HepG2 (cell line): ENCODE results near the gene SEC14L5. TPM values are rescaled to one million over a fixed set of nuclear protein-coding genes. Genes with fewer than 3 reads are reported as not detected.

ENCODE experiments used
- ATAC-seq: fragments of 200-7000 bp; cut with Tn5 transposase; 3 replicates; pipeline ENCODE4 v1.9.1; 2020; ENCODE audit warnings: mild to moderate bottlenecking, moderate library complexity
- BruUV-seq: library from RNA; stranded (reverse); fragments of 400-500 nt; replicated peaks from 2 replicates; lab custom pipeline; 2021; lab: Mats Ljungman, UMichigan
- CTCF ChIA-PET: fragments of 300-600 bp; formaldehyde crosslinking; extraction: SDS; loops from one replicate; lab custom pipeline; 2021; ENCODE audit warnings: low total read pairs, inconsistent platforms, low intra/inter-chr PET ratio; lab: Yijun Ruan, JAX
- POLR2A ChIA-PET: fragments of 350-600 bp; sonication (Branson Sonifier 250); formaldehyde crosslinking; loops from one replicate; lab custom pipeline; 2020; ENCODE audit warnings: antibody characterized with exemption, inconsistent platforms; lab: Yijun Ruan, JAX
- DNase-seq: peaks from one replicate; pipeline ENCODE4 v3.0.0-alpha.2; 2015; ENCODE audit warnings: low spot score
- FAIRE-seq: peaks from 3 replicates; lab custom pipeline; 2011; peaks lifted over from hg19 to GRCh38; lab: Jason Lieb, UNC
- H2AFZ ChIP-seq: one replicate; pipeline ENCODE4 v1.6.1; 2011; ENCODE audit warnings: low read length, inconsistent platforms
- H3K27ac ChIP-seq: fragments of 300-600 bp; 3 replicates; pipeline ENCODE4 v1.8.0; 2011; ENCODE audit warnings: mixed run types, mild to moderate bottlenecking, mixed read lengths, low read length, inconsistent platforms; ENCODE audit not compliant: insufficient read depth; ENCODE audit errors: extremely low read length
- H3K27me3 ChIP-seq, 2 experiments: fragments of 200-600 bp in 1 of 2; 2 replicates in 1 of 2; 3 replicates in 1 of 2; pipeline versions ENCODE4 v1.6.0 to v1.8.0; 2011; ENCODE audit warnings: low read length in 2 of 2, mild to moderate bottlenecking in 2 of 2, moderate library complexity in 2 of 2, inconsistent platforms in 1 of 2; ENCODE audit not compliant: insufficient read depth in 2 of 2, control insufficient read depth in 1 of 2
- H3K36me3 ChIP-seq, 2 experiments: fragments of 200-600 bp in 1 of 2; replicated peaks in 1 of 2; 2 replicates in 1 of 2; 3 replicates in 1 of 2; pipeline versions ENCODE4 v1.5.1 to v1.8.0; 2011; ENCODE audit warnings: low read length in 2 of 2, inconsistent platforms in 1 of 2; ENCODE audit not compliant: insufficient read depth in 2 of 2, control insufficient read depth in 1 of 2
- H3K4me1 ChIP-seq: 2 replicates; pipeline ENCODE4 v1.5.1; 2012; ENCODE audit warnings: low read length, inconsistent platforms; ENCODE audit not compliant: insufficient read depth
- H3K4me2 ChIP-seq: 2 replicates; pipeline ENCODE4 v1.6.0; 2011; ENCODE audit warnings: low read depth, low read length, inconsistent platforms
- H3K4me3 ChIP-seq, 3 experiments: fragments of 200-600 bp in 1 of 3; sonication (generic), shearing (Covaris generic) in 1 of 3; replicated peaks in 1 of 3; 2 replicates each; pipeline ENCODE4 v1.5.1; 2011 to 2016; ENCODE audit warnings: low read length in 3 of 3, inconsistent platforms in 2 of 3, low read depth in 2 of 3, mild to moderate bottlenecking in 2 of 3, control low read depth in 1 of 3, mixed read lengths in 1 of 3; ENCODE audit not compliant: insufficient read depth in 1 of 3
- H3K79me2 ChIP-seq: one replicate; pipeline ENCODE4 v1.6.1; 2011; ENCODE audit warnings: low read length, inconsistent platforms; ENCODE audit not compliant: insufficient read depth
- H3K9ac ChIP-seq: 2 replicates; pipeline ENCODE4 v1.6.0; 2011; ENCODE audit warnings: mild to moderate bottlenecking, low read depth, low read length, inconsistent platforms; ENCODE audit not compliant: insufficient read depth
- H3K9me3 ChIP-seq: 2 replicates; pipeline ENCODE4 v1.5.1; 2012; ENCODE audit warnings: mild to moderate bottlenecking, low read length
- H4K20me1 ChIP-seq: 2 replicates; pipeline ENCODE4 v1.6.0; 2011; ENCODE audit warnings: inconsistent platforms, mild to moderate bottlenecking, low read length, moderate library complexity; ENCODE audit not compliant: insufficient read depth
- CCAR2 ChIP-seq: fragments of 200-400 bp; formaldehyde crosslinking; optimal IDR thresholded peaks from 2 replicates; pipeline ENCODE3; 2018; ENCODE audit warnings: low read depth, mild to moderate bottlenecking, low read length, moderate library complexity
- DMTF1 ChIP-seq: sonication (generic); formaldehyde crosslinking; IDR thresholded peaks from 2 replicates; pipeline ENCODE4 v1.4.0; 2020; ENCODE audit warnings: mild to moderate bottlenecking, missing genetic modification reagents
- E2F2 ChIP-seq: sonication (generic); formaldehyde crosslinking; IDR thresholded peaks from 2 replicates; pipeline ENCODE4 v1.4.0; 2020; ENCODE audit warnings: missing genetic modification reagents, borderline replicate concordance
- MXI1 ChIP-seq: IDR thresholded peaks from 3 replicates; pipeline ENCODE4 v1.6.1; 2012; ENCODE audit warnings: low read depth, low read length, inconsistent platforms, borderline replicate concordance
- NR2C2 ChIP-seq: sonication (generic); formaldehyde crosslinking; IDR thresholded peaks from 2 replicates; pipeline ENCODE4 v1.4.0; 2020; ENCODE audit warnings: missing genetic modification reagents, mild to moderate bottlenecking, moderate library complexity, borderline replicate concordance
- NRL ChIP-seq: sonication (generic); formaldehyde crosslinking; IDR thresholded peaks from 2 replicates; pipeline ENCODE4 v1.5.0; 2020; ENCODE audit warnings: missing genetic modification reagents, mild to moderate bottlenecking, moderate library complexity, borderline replicate concordance
- SMARCC2 ChIP-seq: fragments of 450-650 bp; IDR thresholded peaks from 2 replicates; pipeline ENCODE4 v1.6.1; 2017; ENCODE audit warnings: antibody characterized with exemption, mild to moderate bottlenecking
- ZBTB7B ChIP-seq: sonication (generic); formaldehyde crosslinking; IDR thresholded peaks from 2 replicates; pipeline ENCODE4 v1.4.0; 2020; ENCODE audit warnings: missing genetic modification reagents
- ZEB1 ChIP-seq: IDR thresholded peaks from 2 replicates; pipeline ENCODE4 v1.6.1; 2012; ENCODE audit warnings: mild to moderate bottlenecking, low read depth, inconsistent platforms; ENCODE audit not compliant: insufficient replicate concordance
- ZNF501 ChIP-seq: sonication (generic); formaldehyde crosslinking; IDR thresholded peaks from 2 replicates; pipeline ENCODE4 v1.5.1; 2020; ENCODE audit warnings: mild to moderate bottlenecking, moderate library complexity, missing genetic modification reagents
- ZNF569 ChIP-seq: sonication (generic); formaldehyde crosslinking; IDR thresholded peaks from 2 replicates; pipeline ENCODE4 v1.5.0; 2020; ENCODE audit warnings: mild to moderate bottlenecking, missing genetic modification reagents, moderate library complexity, borderline replicate concordance
- ZNF75D ChIP-seq: sonication (generic); formaldehyde crosslinking; IDR thresholded peaks from 2 replicates; pipeline ENCODE4 v1.8.1; 2023; ENCODE audit warnings: missing genetic modification reagents, mild to moderate bottlenecking, borderline replicate concordance
- ZNF770 ChIP-seq: sonication (generic); formaldehyde crosslinking; IDR thresholded peaks from 2 replicates; pipeline ENCODE4 v1.5.0; 2020; ENCODE audit warnings: mild to moderate bottlenecking, missing genetic modification reagents
- ZNF83 ChIP-seq: sonication (generic); formaldehyde crosslinking; IDR thresholded peaks from 2 replicates; pipeline ENCODE4 v1.4.0; 2020; ENCODE audit warnings: missing genetic modification reagents, mild to moderate bottlenecking, borderline replicate concordance
- ZNF891 ChIP-seq: sonication (generic); formaldehyde crosslinking; IDR thresholded peaks from 2 replicates; pipeline ENCODE4 v1.5.0; 2020; ENCODE audit warnings: mild to moderate bottlenecking, missing genetic modification reagents
- WGBS: methylation state at CpG from one replicate; pipeline ENCODE4 v1.1.6; 2017; ENCODE audit warnings: low lambda C conversion rate; 5-methylcytosine and 5-hydroxymethylcytosine counted together
- in situ Hi-C: cut with HindIII; loops from 2 replicates; pipeline ENCODE4 v1.10.0; 2017; ENCODE audit warnings: low pct_unique_long_range_greater_than_20kb; ENCODE audit not compliant: extremely low pct_ligation_motif_present
- intact Hi-C: fragments of 100-400 bp; cut with micrococcal nuclease; formaldehyde crosslinking; loops from one replicate; pipeline ENCODE4 v1.10.0; 2022; ENCODE audit not compliant: unreplicated experiment
- polyA plus RNA-seq, 8 experiments: library from polyadenylated mRNA; depleted of rRNA in 3 of 8; stranded (reverse) in 7 of 8; unstranded in 1 of 8; fragments of >200 nt; fragmentation: Illumina TruSeq in 4 of 8; extraction: Trizol in 4 of 8; gene quantifications; 2 replicates each; pipeline versions ENCODE4 v1.2.1 to v1.2.3, GENCODE V29; 2011 to 2016; ENCODE audit warnings: low read depth in 4 of 8, missing spikeins in 1 of 8, mixed read lengths in 1 of 8; ENCODE audit not compliant: insufficient read depth in 1 of 8
- total RNA-seq, 5 experiments: library from RNA; depleted of rRNA; stranded (reverse); fragments of >200 nt; fragmentation: Illumina TruSeq; extraction: Trizol; gene quantifications; 2 replicates each; pipeline ENCODE4 v1.2.3, GENCODE V29; 2016; ENCODE audit warnings: low read depth in 1 of 5

SEC14L5 gene
- total and polyA plus RNA-seq, 2 of the 13 experiments (the other 11 are each of a cell fraction or from before 2014, with no cell fraction given) = 0.40 to 0.42 TPM

- Histone ChIP-seq H3K9me3 (no peaks in the 10 kb centered on the region), H3K27ac (no peak overlapping the region), H3K4me1 (peaks cover 70% of the 10 kb centered on the region), H3K9ac (no peak overlapping the region), H3K4me3 (no peak overlapping the region), H3K36me3 (no peaks in the 10 kb centered on the region), H4K20me1 (no peaks in the 10 kb centered on the region), H3K79me2 (no peaks in the 10 kb centered on the region), H2AFZ (no peak overlapping the region), H3K4me2 (no peak overlapping the region), H3K27me3 (no peaks in the 10 kb centered on the region; a peak in 1 of 5 replicates)
- FAIRE-seq (no peak), DNase-seq (no peak), ATAC-seq (no peak)
- POLR2A ChIA-PET = interaction anchor here (6.3 kb wide), 1 partner anchor 17 kb away, joined by 62 read pairs; the partner anchor contains the start of gene SEC14L5
- in situ Hi-C loops = no loop called here
- intact Hi-C loops = no loop called here
- CTCF ChIA-PET = no interaction called here
- no TSS peak for BruUV-seq
- WGBS = 47% methylated on average over 4 of the region's 7 CpGs
- TF ChIP-seq ZNF83 (CRISPR knock-in tag) (no peak), ZBTB7B (CRISPR knock-in tag) (no peak), ZNF891 (CRISPR knock-in tag) (peak; percentile 46; the same call in 1 of the 2 replicates), NR2C2 (CRISPR knock-in tag) (no peak), ZNF501 (CRISPR knock-in tag) (0 out of 2 replicates have a peak, but pooled peaks have one; percentile 23), ZNF569 (CRISPR knock-in tag) (no peak), SMARCC2 (no peak), ZNF770 (CRISPR knock-in tag) (no peak), MXI1 (no peak), ZNF75D (CRISPR knock-in tag) (no peak), E2F2 (CRISPR knock-in tag) (no peak), DMTF1 (no peak), ZEB1 (peak; percentile 62), CCAR2 (no peak), NRL (CRISPR knock-in tag) (no peak)
These were observed 17.4 kb upstream of the SEC14L5 start for GRCh38 chr16:4940719-4941118.
